Measurements from ENCODE around the gene RBFOX2.

RBFOX2 gene

GRCh38 chr22:35861451-35861850 lies 167.2 kb downstream of the RBFOX2 start:
- DNase-seq = no peak

GRCh38 chr22:35860837-35861236 lies 167.8 kb downstream of the RBFOX2 start:
- DNase-seq = no peak

- DNase-seq = no peak
Observed at GRCh38 chr22:35860087-35860733, 168.4 kb downstream of the RBFOX2 start.

DNA sequence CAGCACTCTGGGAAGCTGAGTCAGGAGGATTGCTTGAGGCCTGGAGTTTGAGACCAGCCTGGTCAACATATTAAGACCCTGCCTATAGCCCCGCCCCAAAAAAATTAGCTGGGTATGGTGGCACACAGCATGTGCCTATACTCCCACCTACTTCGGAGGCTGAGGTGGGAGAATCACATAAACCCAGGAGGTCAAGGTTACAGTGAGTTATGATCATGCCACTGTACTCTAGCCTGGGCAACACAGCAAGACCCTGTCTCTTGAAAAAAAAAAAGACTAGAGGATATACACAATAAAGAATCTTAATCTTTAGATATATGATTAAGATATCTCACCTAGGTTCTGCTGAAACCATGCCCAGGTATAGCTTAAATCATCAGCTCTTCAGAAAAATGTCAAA lies 174.3 kb downstream of the RBFOX2 start:
- DNase-seq = no peak

GRCh38 chr22:35852076-35852475 lies 176.5 kb downstream of the RBFOX2 start:
- DNase-seq = no peak

DNA sequence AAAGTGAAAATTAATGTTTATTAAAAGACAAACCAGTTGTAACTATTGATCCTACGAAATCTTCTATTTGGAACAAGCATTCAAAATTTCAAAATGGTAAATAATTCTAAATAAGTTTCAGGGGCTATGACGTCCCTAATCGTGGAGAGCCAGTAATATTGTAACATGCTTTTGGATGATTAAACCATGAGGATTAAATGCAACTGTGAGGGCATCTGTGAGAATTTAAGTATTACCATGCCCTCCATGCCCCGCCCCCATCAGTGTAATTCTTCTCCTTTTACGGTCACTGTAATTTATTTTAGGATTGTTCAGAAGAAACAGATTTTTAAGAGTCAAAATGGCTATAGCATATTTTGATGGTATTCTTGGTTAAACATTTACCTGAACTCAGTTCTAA lies 177.8 kb downstream of the RBFOX2 start:
- no peak for DNase-seq

GRCh38 chr22:35846804-35847203 lies 181.8 kb downstream of the RBFOX2 start:
- DNase-seq = no peak

DNA sequence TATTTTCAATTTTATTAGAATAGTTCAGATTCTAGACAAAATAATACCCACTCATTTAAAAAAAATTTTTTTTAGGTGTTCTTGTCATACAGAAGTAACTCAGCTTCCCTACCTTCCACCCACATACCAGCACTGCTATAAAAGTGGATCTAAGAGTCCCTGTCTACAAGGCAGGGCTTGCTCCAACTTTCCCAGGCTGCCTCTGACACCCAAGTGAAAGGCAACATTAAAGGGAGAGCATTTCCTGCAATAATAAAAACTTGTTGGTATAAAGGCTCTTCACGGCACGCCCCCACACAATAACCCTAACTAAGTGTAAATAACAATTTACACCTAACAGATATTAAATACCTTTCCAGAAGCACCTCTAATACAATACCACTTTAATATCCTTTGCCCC lies 183.7 kb downstream of the RBFOX2 start:
- no peak for DNase-seq

DNA sequence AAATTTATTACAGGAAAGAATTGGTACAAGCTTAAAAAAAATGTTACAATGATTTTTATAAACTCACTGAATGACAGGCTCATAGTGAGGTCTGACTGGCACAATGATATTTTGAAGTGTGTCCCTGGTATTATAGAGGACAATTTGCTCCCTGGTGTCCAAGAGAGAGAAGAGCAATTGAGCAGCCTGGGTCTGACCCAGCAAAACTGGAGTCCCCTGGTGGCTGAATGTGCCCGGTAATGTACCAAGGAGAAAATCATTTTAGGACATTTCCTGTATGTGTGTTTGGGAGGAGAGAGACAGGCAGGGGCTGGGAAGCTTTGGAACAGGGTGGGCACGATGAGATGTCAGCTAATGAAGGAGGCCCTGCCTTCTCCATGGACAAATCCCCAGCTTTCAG lies 185.7 kb downstream of the RBFOX2 start:
- DNase-seq = peak in 1 of 14 donors; percentile 39

DNA sequence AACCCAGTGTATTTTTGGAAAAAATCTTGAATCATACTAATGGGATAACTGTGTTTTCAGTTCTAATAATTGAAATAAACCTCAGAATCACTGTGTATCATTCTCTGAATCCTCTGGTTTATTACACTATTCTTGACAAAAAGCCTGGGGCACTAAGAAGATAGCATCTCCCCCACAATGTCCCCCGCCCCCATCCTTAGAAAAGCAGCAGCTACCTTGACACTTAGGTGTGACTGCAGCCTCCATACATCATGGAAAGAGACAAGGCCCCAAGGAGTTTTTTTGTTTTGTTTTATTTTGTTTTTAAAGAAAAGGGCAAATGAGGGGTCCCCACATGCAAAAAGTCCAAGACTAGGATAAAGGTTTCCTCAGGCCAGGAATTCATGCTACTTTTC lies 186.1 kb downstream of the RBFOX2 start:
- DNase-seq = no peak

- no peak for DNase-seq
Observed at GRCh38 chr22:35841907-35842518, 186.6 kb downstream of the RBFOX2 start.

DNA sequence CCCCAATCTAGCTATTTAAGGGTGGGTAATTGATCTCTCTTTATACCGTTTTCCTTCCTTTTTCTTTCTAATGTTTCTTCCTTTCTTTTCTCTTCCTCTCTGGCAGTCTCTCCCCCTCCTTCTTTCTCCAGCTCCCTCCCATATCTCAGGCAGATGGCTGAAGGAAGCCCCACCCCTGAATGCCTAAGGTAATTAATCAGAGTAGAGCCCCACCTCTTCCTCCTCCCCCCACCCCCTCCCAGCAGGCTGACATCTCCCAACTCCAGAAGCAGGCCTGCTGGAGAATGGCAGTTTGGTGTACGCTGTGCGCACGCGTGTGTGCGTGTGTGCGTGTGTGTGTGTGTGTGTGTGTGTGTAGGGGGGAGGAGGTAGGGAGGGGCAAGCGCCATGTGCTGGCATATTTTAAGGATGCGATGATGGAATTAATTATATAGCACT lies 188.3 kb downstream of the RBFOX2 start:
- DNase-seq = peak in 13 of 14 donors; percentile 5 to 97 (median 30)

GRCh38 chr22:35839841-35840301 lies 188.8 kb downstream of the RBFOX2 start:
- DNase-seq = peak in 1 of 14 donors; percentile 76

DNA sequence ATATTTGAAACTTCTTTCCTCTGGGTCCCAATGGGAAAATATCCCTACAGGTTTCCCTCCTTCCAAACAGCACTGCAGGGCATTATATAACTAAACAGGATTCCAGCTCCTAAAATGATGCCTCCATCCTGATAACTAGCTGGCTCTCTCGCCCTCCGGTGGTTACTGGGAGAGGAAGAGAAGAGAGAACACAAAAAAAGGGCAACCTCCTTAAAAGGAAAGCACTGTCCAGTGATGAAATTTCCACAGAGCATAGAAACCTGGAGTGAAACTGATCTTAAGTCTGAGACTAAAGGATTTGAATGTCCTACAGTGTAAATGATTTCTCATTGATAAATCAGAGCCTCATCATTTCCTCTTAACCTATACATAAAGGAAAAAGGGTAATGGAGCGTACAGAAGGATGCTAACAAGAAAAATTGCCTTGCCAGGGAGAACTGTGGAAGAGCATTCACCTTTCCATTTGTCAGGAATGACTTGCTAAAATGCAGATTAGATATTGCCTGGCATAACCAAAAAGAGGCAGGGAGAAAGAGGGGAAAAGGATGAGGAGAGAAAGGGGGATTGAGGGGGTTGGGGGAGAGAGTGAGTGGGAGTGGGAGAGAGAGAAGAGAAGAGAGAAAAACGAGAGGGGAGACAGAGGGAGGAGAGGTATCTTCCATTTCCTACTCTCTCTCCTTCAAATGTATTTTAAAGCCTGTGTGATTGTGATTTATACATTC lies 189.6 kb downstream of the RBFOX2 start:
- DNase-seq = peak in 3 of 14 donors; percentile 1 to 91 (median 5)

GRCh38 chr22:35837101-35837727 lies 191.4 kb downstream of the RBFOX2 start:
- DNase-seq = peak in 1 of 14 donors; percentile 12

DNA sequence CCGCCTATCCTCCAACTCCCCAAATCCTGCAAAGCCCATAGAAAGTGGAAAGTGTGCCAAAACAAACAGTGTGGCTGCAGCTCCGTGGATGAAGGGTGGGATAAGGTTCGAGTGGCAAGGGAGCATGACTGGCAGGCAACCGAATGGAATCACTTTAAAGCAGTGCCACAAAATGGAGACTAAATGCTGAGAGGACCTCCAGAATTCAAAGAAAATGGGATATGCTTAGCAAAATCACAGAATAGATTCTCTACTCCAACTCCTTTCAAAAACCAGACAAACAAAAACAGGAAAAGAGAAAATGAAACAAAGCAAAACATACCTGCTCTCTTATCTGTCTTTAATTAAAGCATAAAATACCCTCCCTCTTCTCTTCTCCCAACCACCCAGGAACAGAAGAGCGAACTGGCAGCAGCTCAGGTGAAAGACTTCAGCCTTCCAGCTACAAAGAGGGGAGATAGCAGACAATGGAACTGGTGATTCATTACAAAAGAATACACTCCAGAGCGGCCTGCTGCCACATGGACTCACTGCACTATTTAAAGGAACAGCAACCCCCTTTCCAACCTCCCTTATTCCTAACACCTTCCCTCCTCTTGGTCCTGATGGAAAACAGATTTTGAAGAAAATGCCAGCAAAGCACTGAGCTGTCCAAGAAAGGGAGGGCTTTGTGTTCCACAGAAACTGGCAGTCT lies 192.5 kb downstream of the RBFOX2 start:
- DNase-seq = peak in 5 of 14 donors; percentile 6 to 61 (median 10)

DNA sequence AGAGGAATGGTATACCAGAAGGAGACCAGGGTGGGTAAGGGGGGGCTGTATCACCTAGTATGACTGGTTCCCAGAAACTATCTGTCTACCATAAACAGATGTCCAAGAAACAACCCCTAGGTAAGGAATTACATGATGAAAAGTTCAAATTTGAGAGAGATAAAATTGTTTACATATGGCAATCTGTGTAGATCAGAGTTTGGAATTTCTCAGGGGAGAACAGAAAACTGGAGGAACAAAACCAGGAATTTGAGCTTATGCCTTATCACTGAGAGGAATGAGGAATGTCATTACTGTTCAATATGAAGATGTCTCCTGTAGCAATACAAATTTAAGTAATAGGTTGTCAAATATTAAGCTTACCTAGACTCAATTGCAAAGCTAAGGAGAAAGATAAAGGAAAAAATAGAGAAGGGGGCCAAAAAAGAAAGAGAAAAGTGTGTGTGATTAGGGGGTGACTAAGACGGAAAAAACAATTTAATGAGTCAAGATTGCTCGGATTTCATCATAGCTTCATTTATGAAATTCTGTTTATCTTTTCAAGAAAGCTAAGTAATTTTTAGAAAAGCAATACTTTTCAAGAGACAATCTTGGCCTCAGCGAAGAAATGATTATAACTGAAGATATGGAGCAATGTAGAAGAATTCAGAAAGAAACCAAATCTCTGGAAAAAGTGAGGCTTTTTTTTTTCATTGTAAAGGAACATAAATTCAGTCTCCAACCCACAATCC lies 193.2 kb downstream of the RBFOX2 start:
- no peak for DNase-seq

DNA sequence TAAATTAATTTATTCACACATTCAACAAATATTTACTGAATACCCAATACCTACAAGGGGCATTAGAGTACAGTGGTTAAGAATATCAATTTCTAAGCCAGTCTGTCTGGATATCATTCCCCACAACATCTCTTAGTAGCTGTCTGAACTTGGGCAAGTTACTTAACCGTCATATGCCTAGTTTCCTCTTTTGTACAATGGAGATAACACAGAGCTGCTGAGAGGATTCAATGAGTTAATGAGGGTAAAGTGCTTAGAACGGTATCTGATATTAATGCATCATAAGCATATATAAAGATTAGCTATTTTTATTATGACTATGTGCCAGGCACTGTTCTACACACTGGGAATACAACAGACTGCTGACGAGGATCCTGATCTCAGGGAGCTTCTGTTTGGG lies 194.6 kb downstream of the RBFOX2 start:
- DNase-seq = no peak

- DNase-seq = no peak
Observed at GRCh38 chr22:35830305-35830704, 198.3 kb downstream of the RBFOX2 start.

DNA sequence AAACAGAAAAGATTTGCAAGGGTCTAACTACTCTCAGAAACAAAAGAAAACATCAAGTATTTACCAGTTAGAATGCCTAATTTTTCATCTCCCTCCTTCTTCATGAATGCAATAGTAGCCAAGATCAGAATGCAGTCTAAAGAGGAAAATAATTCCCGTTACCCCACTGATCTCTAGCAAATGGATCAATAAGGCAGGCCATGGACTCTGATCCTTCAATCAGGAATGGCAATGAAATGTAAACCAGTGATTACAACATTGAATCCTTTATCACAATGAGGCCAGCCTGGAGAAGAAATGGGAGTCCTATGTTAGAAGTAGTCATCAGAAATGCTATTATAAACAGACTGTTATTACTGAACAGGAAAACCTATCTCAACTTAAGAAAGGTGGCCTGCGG lies 204.4 kb downstream of the RBFOX2 start:
- no peak for DNase-seq

DNA sequence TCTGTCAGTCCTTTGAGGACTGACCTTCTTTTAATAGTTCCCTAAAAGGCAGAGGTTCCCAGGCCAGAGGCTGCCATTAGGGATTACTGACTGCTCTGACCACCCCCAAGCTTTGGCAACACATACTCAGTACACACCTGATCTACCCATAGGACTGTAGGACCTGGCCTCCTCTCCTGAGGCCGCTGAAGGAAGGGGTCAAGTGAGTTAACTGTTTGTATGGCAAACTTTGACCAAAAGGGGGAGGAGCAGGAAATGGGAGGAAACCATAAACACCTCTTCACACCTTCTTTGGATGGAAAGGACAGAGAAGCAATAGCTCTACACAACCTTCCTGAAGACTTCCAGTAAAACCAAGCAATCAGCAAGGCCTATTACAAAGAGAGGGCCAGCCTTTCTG lies 207.0 kb downstream of the RBFOX2 start:
- no peak for DNase-seq

DNA sequence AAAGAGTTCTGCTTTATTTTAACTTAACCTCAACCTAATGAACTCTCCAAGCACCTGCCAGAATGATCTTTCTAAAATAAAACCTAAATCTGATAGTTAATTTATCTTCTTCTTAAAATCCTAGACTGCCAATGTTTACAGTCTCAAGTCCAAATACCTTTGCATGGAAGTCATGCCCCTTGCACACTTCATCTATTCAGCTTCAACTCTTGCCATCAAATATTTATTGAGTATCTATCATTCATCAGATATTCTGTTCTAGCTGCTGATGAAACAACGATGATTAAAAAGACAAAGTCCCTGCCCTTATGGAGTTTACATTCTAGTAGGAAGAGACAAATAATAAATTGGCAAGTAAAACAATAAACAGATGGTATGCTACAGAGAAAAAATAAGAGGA lies 209.2 kb downstream of the RBFOX2 start:
- DNase-seq = no peak

Data from C1 segment of cervical spinal cord (tissue), 14 donors.